Activated CD4-positive, alpha-beta T cell treated with anti-CD3 and anti-CD28 coated beads for 48 hours (primary cell): ENCODE results near the gene ARV1.
A peak's percentile ranks its signal among the peaks of the same experiment; 100 is the strongest.
"Not testable (repeated sequence)": the region's sequence is repeated elsewhere in the genome, so short reads cannot be mapped to it uniquely, and the experiment has no call there.

Experiments used
- DNase-seq: peaks from one replicate; pipeline ENCODE4 v3.0.0-alpha.2; 2020

Gene ARV1

GRCh38 chr1:230976825-230977747 lies 1.8 kb upstream of the ARV1 start:
- peak; percentile 13 for DNase-seq

GRCh38 chr1:230977761-230978490 lies 968 bp upstream of the ARV1 start:
- peak; percentile 46 for DNase-seq

GRCh38 chr1:230979389-230979716 lies 459 bp downstream of the ARV1 start:
- DNase-seq, result no peak

- DNase-seq, result no peak
Observed at GRCh38 chr1:230979952-230980351, 1.1 kb downstream of the ARV1 start.

- DNase-seq, result no peak
Observed at GRCh38 chr1:230982696-230983095, 3.8 kb downstream of the ARV1 start.

- DNase-seq, result no peak
Observed at GRCh38 chr1:230983811-230984210, 4.9 kb downstream of the ARV1 start.

- DNase-seq, result not testable (repeated sequence)
Observed at GRCh38 chr1:230984622-230985515, 6.0 kb downstream of the ARV1 start.

GRCh38 chr1:230985711-230986110 lies 6.8 kb downstream of the ARV1 start:
- no peak for DNase-seq

GRCh38 chr1:230986976-230987375 lies 8.1 kb downstream of the ARV1 start:
- no peak for DNase-seq

GRCh38 chr1:230987448-230987847 lies 8.6 kb downstream of the ARV1 start:
- DNase-seq, result no peak

- DNase-seq, result no peak
Observed at GRCh38 chr1:230992100-230992774, 13.3 kb downstream of the ARV1 start.

- no peak for DNase-seq
Observed at GRCh38 chr1:230994860-230995259, 16.0 kb downstream of the ARV1 start.

- no peak for DNase-seq
Observed at GRCh38 chr1:231000201-231000600, 21.3 kb downstream of the ARV1 start.

GRCh38 chr1:231000639-231001038 lies 21.7 kb downstream of the ARV1 start:
- no peak for DNase-seq

GRCh38 chr1:231001892-231002291 lies 23.0 kb downstream of the ARV1 start:
- DNase-seq, result no peak

GRCh38 chr1:231007535-231007934 lies 28.6 kb downstream of the ARV1 start:
- not testable (repeated sequence) for DNase-seq

GRCh38 chr1:231011360-231011759 lies 32.5 kb downstream of the ARV1 start:
- no peak for DNase-seq

GRCh38 chr1:231011963-231012362 lies 33.1 kb downstream of the ARV1 start:
- no peak for DNase-seq

- DNase-seq, result no peak
Observed at GRCh38 chr1:231013391-231014015, 34.6 kb downstream of the ARV1 start.

- DNase-seq, result no peak
Observed at GRCh38 chr1:231016234-231016633, 37.3 kb downstream of the ARV1 start.

GRCh38 chr1:231016966-231017365 lies 38.1 kb downstream of the ARV1 start:
- DNase-seq, result no peak

GRCh38 chr1:231019711-231020110 lies 40.8 kb downstream of the ARV1 start:
- no peak for DNase-seq
